HepG2 (cell line): ENCODE data around the gene SEPTIN2. TPM values are rescaled to one million over a fixed set of nuclear protein-coding genes. Genes with fewer than 3 reads are reported as not detected.

Source experiments
- ATF7-NPFF ChIP-seq: sonication (generic); formaldehyde crosslinking; IDR thresholded peaks from 2 replicates; pipeline ENCODE4 v1.8.1; 2023; ENCODE audit warnings: mild to moderate bottlenecking, low read depth, missing genetic modification reagents, moderate library complexity
- CCDC6 ChIP-seq: sonication (generic); formaldehyde crosslinking; IDR thresholded peaks from 2 replicates; pipeline ENCODE4 v1.8.1; 2022; ENCODE audit warnings: mild to moderate bottlenecking, missing genetic modification reagents, moderate library complexity
- CHD4 ChIP-seq: fragments of 200-600 bp; sonication (generic); IDR thresholded peaks from 2 replicates; pipeline ENCODE4 v1.7.0; 2017; ENCODE audit warnings: mild to moderate bottlenecking, low read length, borderline replicate concordance
- GATA4 ChIP-seq: sonication (generic); IDR thresholded peaks from 2 replicates; pipeline ENCODE4 v1.6.1; 2016; ENCODE audit warnings: antibody characterized with exemption, low read depth, borderline replicate concordance
- HMG20B ChIP-seq: conservative IDR thresholded peaks from 2 replicates; pipeline ENCODE4 v1.6.1; 2016; ENCODE audit warnings: missing genetic modification reagents, missing compliant biosample characterization
- JUND ChIP-seq: sonication (generic); formaldehyde crosslinking; IDR thresholded peaks from 2 replicates; pipeline ENCODE4 v1.8.0; 2022; ENCODE audit warnings: mild to moderate bottlenecking, missing genetic modification reagents
- KAT7 ChIP-seq: IDR thresholded peaks from 2 replicates; pipeline ENCODE4 v1.6.1; 2018; ENCODE audit warnings: borderline replicate concordance, missing compliant biosample characterization
- KDM5B ChIP-seq: sonication (generic); formaldehyde crosslinking; IDR thresholded peaks from 2 replicates; pipeline ENCODE4 v1.4.0; 2020; ENCODE audit warnings: missing genetic modification reagents, mild to moderate bottlenecking, borderline replicate concordance
- KDM6A ChIP-seq: IDR thresholded peaks from 2 replicates; pipeline ENCODE4 v1.6.1; 2016; ENCODE audit warnings: low read depth
- MLLT10 ChIP-seq: sonication (generic); formaldehyde crosslinking; IDR thresholded peaks from 2 replicates; pipeline ENCODE4 v1.4.0; 2020; ENCODE audit warnings: missing genetic modification reagents
- REST ChIP-seq, 2 experiments: IDR thresholded peaks; 2 replicates each; pipeline ENCODE4 v1.6.1; 2011 to 2012; ENCODE audit warnings: low read length in 2 of 2, borderline replicate concordance in 1 of 2, low read depth in 1 of 2, mild to moderate bottlenecking in 1 of 2, moderate library complexity in 1 of 2
- RFXANK ChIP-seq: IDR thresholded peaks from 2 replicates; pipeline ENCODE4 v1.6.1; 2016
- SNAPC4 ChIP-seq: sonication (generic); formaldehyde crosslinking; IDR thresholded peaks from 2 replicates; pipeline ENCODE4 v1.4.0; 2020; ENCODE audit warnings: mild to moderate bottlenecking, missing genetic modification reagents
- SOX6 ChIP-seq, 2 experiments: fragments of 450-650 bp in 1 of 2; sonication (generic) in 1 of 2; formaldehyde crosslinking in 1 of 2; IDR thresholded peaks; 2 replicates each; pipeline versions ENCODE4 v1.4.0 to v1.6.1; 2017 to 2020; ENCODE audit warnings: antibody characterized with exemption in 1 of 2, mild to moderate bottlenecking in 1 of 2, missing genetic modification reagents in 1 of 2
- SRSF1 ChIP-seq: fragments of 200-400 bp; formaldehyde crosslinking; optimal IDR thresholded peaks from 2 replicates; pipeline ENCODE3; 2017; ENCODE audit warnings: mild to moderate bottlenecking, low read depth, low read length, moderate library complexity
- TP53 ChIP-seq: sonication (generic); formaldehyde crosslinking; conservative IDR thresholded peaks from 2 replicates; pipeline ENCODE4 v1.4.0; 2020; ENCODE audit warnings: missing genetic modification reagents
- ZBTB1 ChIP-seq: sonication (generic); formaldehyde crosslinking; IDR thresholded peaks from 2 replicates; pipeline ENCODE4 v1.4.0; 2020; ENCODE audit warnings: missing genetic modification reagents, borderline replicate concordance
- ZFP62 ChIP-seq: sonication (generic); formaldehyde crosslinking; IDR thresholded peaks from 2 replicates; pipeline ENCODE4 v1.4.0; 2020; ENCODE audit warnings: missing genetic modification reagents
- ZMAT5 ChIP-seq: sonication (generic); formaldehyde crosslinking; IDR thresholded peaks from 2 replicates; pipeline ENCODE4 v1.5.0; 2020; ENCODE audit warnings: mild to moderate bottlenecking, low read depth, missing genetic modification reagents, borderline replicate concordance
- ZNF24 ChIP-seq: fragments of 450-650 bp; IDR thresholded peaks from 2 replicates; pipeline ENCODE4 v1.6.1; 2017; ENCODE audit warnings: antibody characterized with exemption, mild to moderate bottlenecking
- ZNF383 ChIP-seq: sonication (generic); formaldehyde crosslinking; IDR thresholded peaks from 2 replicates; pipeline ENCODE4 v1.4.0; 2020; ENCODE audit warnings: missing genetic modification reagents, mild to moderate bottlenecking, borderline replicate concordance
- ZNF891 ChIP-seq: sonication (generic); formaldehyde crosslinking; IDR thresholded peaks from 2 replicates; pipeline ENCODE4 v1.5.0; 2020; ENCODE audit warnings: mild to moderate bottlenecking, missing genetic modification reagents
- ZZZ3 ChIP-seq: sonication (generic); formaldehyde crosslinking; IDR thresholded peaks from 2 replicates; pipeline ENCODE4 v1.4.0; 2020; ENCODE audit warnings: missing genetic modification reagents, mild to moderate bottlenecking, borderline replicate concordance
- polyA plus RNA-seq, 8 experiments: library from polyadenylated mRNA; depleted of rRNA in 3 of 8; stranded (reverse) in 7 of 8; unstranded in 1 of 8; fragments of >200 nt; fragmentation: Illumina TruSeq in 4 of 8; extraction: Trizol in 4 of 8; gene quantifications; 2 replicates each; pipeline versions ENCODE4 v1.2.1 to v1.2.3, GENCODE V29; 2011 to 2016; ENCODE audit warnings: low read depth in 4 of 8, missing spikeins in 1 of 8, mixed read lengths in 1 of 8; ENCODE audit not compliant: insufficient read depth in 1 of 8
- total RNA-seq, 5 experiments: library from RNA; depleted of rRNA; stranded (reverse); fragments of >200 nt; fragmentation: Illumina TruSeq; extraction: Trizol; gene quantifications; 2 replicates each; pipeline ENCODE4 v1.2.3, GENCODE V29; 2016; ENCODE audit warnings: low read depth in 1 of 5

The SEPTIN2 gene
- total and polyA plus RNA-seq, 2 of the 13 experiments (the other 11 are each of a cell fraction or from before 2014, with no cell fraction given) = 493 to 733 TPM

GRCh38 chr2:241359481-241360045 is 43.8 kb downstream of the SEPTIN2 start (continued):
- TF ChIP-seq SRSF1 (no peak), HMG20B (CRISPR knock-in tag) (no peak), CCDC6 (CRISPR knock-in tag) (peak; percentile 60; the same call in 1 of the 2 replicates), JUND (CRISPR knock-in tag) (no peak), RFXANK (CRISPR knock-in tag) (no peak), ZBTB1 (CRISPR knock-in tag) (no peak), SOX6 (IDR thresholded peaks at IDR 0.05) (no peak), SOX6 (CRISPR knock-in tag; IDR thresholded peaks at IDR 0.05) (no peak; the same call in 1 of the 2 replicates), TP53 (CRISPR knock-in tag) (no peak), ZNF24 (no peak), KDM6A (CRISPR knock-in tag) (no peak), ZNF383 (CRISPR knock-in tag) (0 out of 2 replicates have a peak, but pooled peaks have one; percentile 74), REST (IDR thresholded peaks at IDR 0.05; ENCODE audit: borderline replicate concordance in 1 of 2, low read depth in 1 of 2, low read length in 2 of 2) (no peak), MLLT10 (no peak), KDM5B (CRISPR knock-in tag) (0 out of 2 replicates have a peak, but pooled peaks have one; percentile 45), ZZZ3 (CRISPR knock-in tag) (peak; percentile 79; the same call in 1 of the 2 replicates), KAT7 (no peak), ZFP62 (CRISPR knock-in tag) (no peak), ATF7-NPFF (CRISPR knock-in tag) (no peak), SNAPC4 (CRISPR knock-in tag) (no peak), ZNF891 (CRISPR knock-in tag) (no peak), ZMAT5 (CRISPR knock-in tag) (no peak), GATA4 (no peak), CHD4 (no peak)
